M059J (cell line): ENCODE measurements around the gene GRID2. TPM values are rescaled to one million over a fixed set of nuclear protein-coding genes. Genes with fewer than 3 reads are reported as not detected.
"Not testable (repeated sequence)": the region's sequence is repeated elsewhere in the genome, so short reads cannot be mapped to it uniquely, and the experiment has no call there.

Experiments
- DNase-seq: peaks from one replicate; pipeline ENCODE4 v3.0.0-alpha.2; 2012; ENCODE audit warnings: low read depth
- total RNA-seq: library from RNA; depleted of rRNA; stranded (reverse); fragments of >200 nt; shearing (Covaris generic); gene quantifications from 2 replicates; pipeline ENCODE4 v1.2.3, GENCODE V29; 2014

The GRID2 gene
- total RNA-seq, 1 experiment from 2014 or later = 0.10 TPM

- DNase-seq = no peak
Observed at GRCh38 chr4:93187466-93187865, 883.7 kb downstream of the GRID2 start.

- no peak for DNase-seq
Observed at GRCh38 chr4:93187892-93188291, 884.1 kb downstream of the GRID2 start.

- DNase-seq = peak; percentile 40
Observed at GRCh38 chr4:93199492-93199891, 895.7 kb downstream of the GRID2 start.

GRCh38 chr4:93201471-93202096 is 897.8 kb downstream of the GRID2 start:
- DNase-seq = no peak

- peak; percentile 9 for DNase-seq
Observed at GRCh38 chr4:93203708-93204107, 899.9 kb downstream of the GRID2 start.

- DNase-seq = no peak
Observed at GRCh38 chr4:93212250-93212649, 908.5 kb downstream of the GRID2 start.

GRCh38 chr4:93216646-93217045 is 912.9 kb downstream of the GRID2 start:
- DNase-seq = no peak

- no peak for DNase-seq
Observed at GRCh38 chr4:93217431-93217830, 913.7 kb downstream of the GRID2 start.

- no peak for DNase-seq
Observed at GRCh38 chr4:93221771-93222170, 918.0 kb downstream of the GRID2 start.

- no peak for DNase-seq
Observed at GRCh38 chr4:93228021-93228420, 924.3 kb downstream of the GRID2 start.

- DNase-seq = no peak
Observed at GRCh38 chr4:93232883-93233282, 929.1 kb downstream of the GRID2 start.

GRCh38 chr4:93237521-93237920 is 933.8 kb downstream of the GRID2 start:
- no peak for DNase-seq

GRCh38 chr4:93243262-93243661 is 939.5 kb downstream of the GRID2 start:
- no peak for DNase-seq

- no peak for DNase-seq
Observed at GRCh38 chr4:93261207-93261606, 957.4 kb downstream of the GRID2 start.

- no peak for DNase-seq
Observed at GRCh38 chr4:93263166-93263565, 959.4 kb downstream of the GRID2 start.

- DNase-seq = no peak
Observed at GRCh38 chr4:93267747-93268146, 964.0 kb downstream of the GRID2 start.

- DNase-seq = no peak
Observed at GRCh38 chr4:93285346-93285745, 981.6 kb downstream of the GRID2 start.

GRCh38 chr4:93289241-93289640 is 985.5 kb downstream of the GRID2 start:
- DNase-seq = no peak

GRCh38 chr4:93289831-93290230 is 986.1 kb downstream of the GRID2 start:
- DNase-seq = no peak

- no peak for DNase-seq
Observed at GRCh38 chr4:93299118-93299517, 995.4 kb downstream of the GRID2 start.

- not testable (repeated sequence) for DNase-seq
Observed at GRCh38 chr4:93300780-93301555, 997.2 kb downstream of the GRID2 start.

GRCh38 chr4:93302310-93302709 is 998.5 kb downstream of the GRID2 start:
- DNase-seq = no peak

- DNase-seq = no peak
Observed at GRCh38 chr4:93303440-93303839, 999.7 kb downstream of the GRID2 start.
